ENCODE measurements around the gene KRTAP9-4. TPM values are rescaled to one million over a fixed set of nuclear protein-coding genes. Genes with fewer than 3 reads are reported as not detected.
"Not testable (repeated sequence)": the region's sequence is repeated elsewhere in the genome, so short reads cannot be mapped to it uniquely, and the experiment has no call there.

Gene KRTAP9-4
- total RNA-seq, result not detected
- total RNA-seq (2013), result not detected
- 0 reads per million in 29 experiments for total RNA-seq

- H3K27ac Mint-ChIP-seq, result not testable (repeated sequence)
These were observed at the start of gene KRTAP9-4 for GRCh38 chr17:41249637-41250240. Gene KRTAP9-4 (plus strand): TSS chr17:41249687. CDS start chr17:41249721, 34 bp downstream.

GRCh38 chr17:41211845-41212466 is 37.5 kb upstream of the KRTAP9-4 start:
- no peaks in the 10 kb centered on the region for H3K4me1 ChIP-seq (ENCODE audit: control insufficient read depth in 1 of 2, extremely low read depth in 1 of 2, insufficient read depth in 2 of 2, low read length in 2 of 2)
- H3K36me3 Mint-ChIP-seq, result no peaks in the 10 kb centered on the region
- ChIA-PET POLR2A (no interaction called here), CTCF (no interaction called here)
- H3K36me3 ChIP-seq (ENCODE audit: control insufficient read depth in 2 of 2, extremely low read depth in 1 of 2, insufficient read depth in 1 of 2, low read length in 1 of 2), result no peaks in the 10 kb centered on the region
- peaks cover 8 to 46% of the 10 kb centered on the region in 2 donors for H3K27me3 Mint-ChIP-seq
- H3K27ac ChIP-seq (ENCODE audit: low read length), result no peak overlapping the region
- H3K4me3 Mint-ChIP-seq, result no peak overlapping the region
- no peaks in the 10 kb centered on the region for H3K9me3 Mint-ChIP-seq
- no peaks in the 10 kb centered on the region for H3K9me3 ChIP-seq
- H3K4me1 Mint-ChIP-seq, result peaks cover 0 to 10% (median 2%) of the 10 kb centered on the region in 3 donors
- no CpG with 5 or more reads among the region's 1 CpG for WGBS (ENCODE audit: insufficient coverage)
- H3K27me3 ChIP-seq (replicated peaks in 1 of 2; ENCODE audit: control insufficient read depth in 2 of 2, extremely low read depth in 1 of 2, insufficient read depth in 2 of 2, low read length in 1 of 2), result peaks cover 0 to 22% of the 10 kb centered on the region in 2 experiments
- DNase-seq, result peak in 1 of 35 experiments; percentile 8
- no peak overlapping the region for H3K4me3 ChIP-seq (ENCODE audit: control insufficient read depth in 1 of 2, extremely low read depth in 1 of 2, low read length in 1 of 2)
- no peak for ATAC-seq (replicated peaks in 1 of 4)
- peak overlapping the region in 1 of 2 donors; percentile 2 for H3K27ac Mint-ChIP-seq

More at GRCh38 chr17:41249637-41250240, at the start of gene KRTAP9-4:
- H3K9me3 ChIP-seq; ATAC-seq (replicated peaks in 1 of 4); H3K36me3 Mint-ChIP-seq; H3K27me3 ChIP-seq (replicated peaks in 1 of 2; ENCODE audit: control insufficient read depth in 2 of 2, extremely low read depth in 1 of 2, insufficient read depth in 2 of 2, low read length in 1 of 2); CTCF ChIA-PET; H3K4me3 ChIP-seq (ENCODE audit: control insufficient read depth in 1 of 2, extremely low read depth in 1 of 2, low read length in 1 of 2); H3K9me3 Mint-ChIP-seq; H3K4me3 Mint-ChIP-seq; H3K36me3 ChIP-seq (ENCODE audit: control insufficient read depth in 2 of 2, extremely low read depth in 1 of 2, insufficient read depth in 1 of 2, low read length in 1 of 2); DNase-seq; POLR2A ChIA-PET; H3K4me1 ChIP-seq (ENCODE audit: control insufficient read depth in 1 of 2, extremely low read depth in 1 of 2, insufficient read depth in 2 of 2, low read length in 2 of 2); H3K27ac ChIP-seq (ENCODE audit: low read length): not testable (repeated sequence)
- 57% methylated on average over 1 of the region's 2 CpGs for WGBS (ENCODE audit: insufficient coverage)
- Mint-ChIP-seq H3K4me1 (peaks cover 0 to 12% (median 0%) of the 10 kb centered on the region in 3 donors), H3K27me3 (peaks cover 8 to 10% of the 10 kb centered on the region in 2 donors)

- 82% methylated on average over 7 of the region's 7 CpGs for WGBS (ENCODE audit: insufficient coverage)
- no peaks in the 10 kb centered on the region for H3K9me3 ChIP-seq
- POLR2A ChIA-PET, result no interaction called here
- Mint-ChIP-seq H3K9me3 (no peaks in the 10 kb centered on the region), H3K27me3 (peaks cover 8 to 51% of the 10 kb centered on the region in 2 donors), H3K27ac (no peak overlapping the region), H3K4me3 (no peak overlapping the region), H3K36me3 (no peaks in the 10 kb centered on the region), H3K4me1 (peaks cover 0 to 10% (median 2%) of the 10 kb centered on the region in 3 donors)
- CTCF ChIA-PET, result no interaction called here
- peaks cover 0 to 22% of the 10 kb centered on the region in 2 experiments for H3K27me3 ChIP-seq (replicated peaks in 1 of 2; ENCODE audit: control insufficient read depth in 2 of 2, extremely low read depth in 1 of 2, insufficient read depth in 2 of 2, low read length in 1 of 2)
- H3K4me3 ChIP-seq (ENCODE audit: control insufficient read depth in 1 of 2, extremely low read depth in 1 of 2, low read length in 1 of 2), result no peak overlapping the region
- DNase-seq (no peak), ATAC-seq (replicated peaks in 1 of 4) (no peak)
- no peaks in the 10 kb centered on the region for H3K4me1 ChIP-seq (ENCODE audit: control insufficient read depth in 1 of 2, extremely low read depth in 1 of 2, insufficient read depth in 2 of 2, low read length in 2 of 2)
- no peaks in the 10 kb centered on the region for H3K36me3 ChIP-seq (ENCODE audit: control insufficient read depth in 2 of 2, extremely low read depth in 1 of 2, insufficient read depth in 1 of 2, low read length in 1 of 2)
- no peak overlapping the region for H3K27ac ChIP-seq (ENCODE audit: low read length)
These were observed 36.8 kb upstream of the KRTAP9-4 start for GRCh38 chr17:41212524-41213169.

- Histone ChIP-seq H3K27me3 (replicated peaks in 1 of 2; ENCODE audit: control insufficient read depth in 2 of 2, extremely low read depth in 1 of 2, insufficient read depth in 2 of 2, low read length in 1 of 2) (peaks cover 0 to 20% of the 10 kb centered on the region in 2 experiments), H3K36me3 (ENCODE audit: control insufficient read depth in 2 of 2, extremely low read depth in 1 of 2, insufficient read depth in 1 of 2, low read length in 1 of 2) (no peaks in the 10 kb centered on the region), H3K9me3 (no peaks in the 10 kb centered on the region), H3K27ac (ENCODE audit: low read length) (no peak overlapping the region), H3K4me1 (ENCODE audit: control insufficient read depth in 1 of 2, extremely low read depth in 1 of 2, insufficient read depth in 2 of 2, low read length in 2 of 2) (no peaks in the 10 kb centered on the region), H3K4me3 (ENCODE audit: control insufficient read depth in 1 of 2, extremely low read depth in 1 of 2, low read length in 1 of 2) (no peak overlapping the region)
- H3K27ac Mint-ChIP-seq, result no peak overlapping the region
- H3K4me1 Mint-ChIP-seq, result peaks cover 0 to 10% (median 2%) of the 10 kb centered on the region in 3 donors
- no CpG with 5 or more reads among the region's 1 CpG for WGBS (ENCODE audit: insufficient coverage)
- no peak for ATAC-seq (replicated peaks in 1 of 4)
- CTCF ChIA-PET, result no interaction called here
- no peak for DNase-seq
- peaks cover 2 to 6% (median 5%) of the 10 kb centered on the region in 3 donors for H3K9me3 Mint-ChIP-seq
- H3K27me3 Mint-ChIP-seq, result peaks cover 8 to 36% of the 10 kb centered on the region in 2 donors
- H3K36me3 Mint-ChIP-seq, result no peaks in the 10 kb centered on the region
- POLR2A ChIA-PET, result interaction anchor here in 1 of 2 donors (0.6 kb wide), 1 partner anchor 85 kb away, joined by 4 read pairs; no protein-coding TSS in a partner anchor
- no peak overlapping the region for H3K4me3 Mint-ChIP-seq
These were observed 33.8 kb upstream of the KRTAP9-4 start for GRCh38 chr17:41215681-41216080.

GRCh38 chr17:41223821-41224220 is 25.7 kb upstream of the KRTAP9-4 start:
- Histone ChIP-seq H3K4me1 (ENCODE audit: control insufficient read depth in 1 of 2, extremely low read depth in 1 of 2, insufficient read depth in 2 of 2, low read length in 2 of 2) (no peaks in the 10 kb centered on the region), H3K27ac (ENCODE audit: low read length) (no peak overlapping the region), H3K9me3 (no peaks in the 10 kb centered on the region), H3K36me3 (ENCODE audit: control insufficient read depth in 2 of 2, extremely low read depth in 1 of 2, insufficient read depth in 1 of 2, low read length in 1 of 2) (no peaks in the 10 kb centered on the region), H3K27me3 (replicated peaks in 1 of 2; ENCODE audit: control insufficient read depth in 2 of 2, extremely low read depth in 1 of 2, insufficient read depth in 2 of 2, low read length in 1 of 2) (peaks cover 0 to 2% of the 10 kb centered on the region in 2 experiments), H3K4me3 (ENCODE audit: control insufficient read depth in 1 of 2, extremely low read depth in 1 of 2, low read length in 1 of 2) (no peak overlapping the region)
- ChIA-PET CTCF (no interaction called here), POLR2A (no interaction called here)
- no peak overlapping the region for H3K27ac Mint-ChIP-seq
- DNase-seq (no peak), ATAC-seq (replicated peaks in 1 of 4) (no peak)
- H3K4me3 Mint-ChIP-seq, result no peak overlapping the region
- H3K4me1 Mint-ChIP-seq, result peaks cover 0 to 12% (median 1%) of the 10 kb centered on the region in 3 donors
- peaks cover 9 to 11% of the 10 kb centered on the region in 2 donors for H3K27me3 Mint-ChIP-seq
- no peaks in the 10 kb centered on the region for H3K36me3 Mint-ChIP-seq
- no CpG with 5 or more reads among the region's 2 CpGs for WGBS (ENCODE audit: insufficient coverage)
- peaks cover 2 to 6% (median 6%) of the 10 kb centered on the region in 3 donors for H3K9me3 Mint-ChIP-seq

- Mint-ChIP-seq H3K27ac (no peak overlapping the region), H3K4me1 (peaks cover 1 to 22% (median 3%) of the 10 kb centered on the region in 3 donors), H3K9me3 (no peaks in the 10 kb centered on the region), H3K36me3 (no peaks in the 10 kb centered on the region), H3K27me3 (peaks cover 7 to 9% of the 10 kb centered on the region in 2 donors), H3K4me3 (no peak overlapping the region)
- ChIA-PET POLR2A (no interaction called here), CTCF (no interaction called here)
- H3K9me3 ChIP-seq, result no peaks in the 10 kb centered on the region
- no peak for DNase-seq
- no peak overlapping the region for H3K4me3 ChIP-seq (ENCODE audit: control insufficient read depth in 1 of 2, extremely low read depth in 1 of 2, low read length in 1 of 2)
- ATAC-seq (replicated peaks in 1 of 4), result no peak
- no peaks in the 10 kb centered on the region for H3K36me3 ChIP-seq (ENCODE audit: control insufficient read depth in 2 of 2, extremely low read depth in 1 of 2, insufficient read depth in 1 of 2, low read length in 1 of 2)
- H3K27me3 ChIP-seq (replicated peaks in 1 of 2; ENCODE audit: control insufficient read depth in 2 of 2, extremely low read depth in 1 of 2, insufficient read depth in 2 of 2, low read length in 1 of 2), result peaks cover 2% of the 10 kb centered on the region in 2 experiments
- 100% methylated on average over 4 of the region's 6 CpGs for WGBS (ENCODE audit: insufficient coverage)
- no peak overlapping the region for H3K27ac ChIP-seq (ENCODE audit: low read length)
- H3K4me1 ChIP-seq (ENCODE audit: control insufficient read depth in 1 of 2, extremely low read depth in 1 of 2, insufficient read depth in 2 of 2, low read length in 2 of 2), result no peaks in the 10 kb centered on the region
These were observed 23.4 kb upstream of the KRTAP9-4 start for GRCh38 chr17:41226051-41226450.
